Astrocyte (in vitro differentiated cells and primary cell): Measurements from ENCODE around the gene SERPINB6. TPM values are rescaled to one million over a fixed set of nuclear protein-coding genes. Genes with fewer than 3 reads are reported as not detected.

ENCODE experiments used
- DNase-seq: peaks from one replicate; pipeline ENCODE4 v3.0.0-alpha.2; 2010; ENCODE audit warnings: low read depth
- FAIRE-seq: peaks from 2 replicates; lab custom pipeline; 2011; peaks lifted over from hg19 to GRCh38; lab: Jason Lieb, UNC
- H2AFZ ChIP-seq: 2 replicates; pipeline ENCODE4 v1.6.0; 2012; ENCODE audit warnings: low read depth, low read length, inconsistent platforms
- H3K27ac ChIP-seq: 2 replicates; pipeline ENCODE4 v1.5.1; 2011; ENCODE audit warnings: low read depth, low read length, inconsistent platforms
- H3K27me3 ChIP-seq: 2 replicates; pipeline ENCODE4 v1.6.0; 2011; ENCODE audit warnings: low read length, inconsistent platforms; ENCODE audit not compliant: insufficient read depth
- H3K36me3 ChIP-seq: 2 replicates; pipeline ENCODE4 v1.5.1; 2011; ENCODE audit warnings: low read length, inconsistent platforms; ENCODE audit not compliant: insufficient read depth
- H3K4me1 ChIP-seq: 2 replicates; pipeline ENCODE4 v1.5.1; 2011; ENCODE audit warnings: low read length, inconsistent platforms; ENCODE audit not compliant: insufficient read depth
- H3K4me2 ChIP-seq: 2 replicates; pipeline ENCODE4 v1.6.0; 2012; ENCODE audit warnings: low read length, inconsistent platforms
- H3K4me3 ChIP-seq: 2 replicates; pipeline ENCODE4 v1.5.1; 2011; ENCODE audit warnings: low read depth, mild to moderate bottlenecking, low read length, inconsistent platforms; ENCODE audit not compliant: insufficient read depth
- H3K79me2 ChIP-seq: 2 replicates; pipeline ENCODE4 v1.6.0; 2012; ENCODE audit warnings: mild to moderate bottlenecking, low read length, inconsistent platforms; ENCODE audit not compliant: insufficient read depth
- H3K9ac ChIP-seq: 2 replicates; pipeline ENCODE4 v1.6.0; 2012; ENCODE audit warnings: mild to moderate bottlenecking, low read length, inconsistent platforms
- H3K9me3 ChIP-seq: 2 replicates; pipeline ENCODE4 v1.5.1; 2012; ENCODE audit warnings: low read depth, mild to moderate bottlenecking, low read length, inconsistent platforms; ENCODE audit not compliant: insufficient read depth
- H4K20me1 ChIP-seq: 2 replicates; pipeline ENCODE4 v1.6.0; 2012; ENCODE audit warnings: low read length, inconsistent platforms; ENCODE audit not compliant: insufficient read depth
- H3K27ac Mint-ChIP-seq: one replicate; pipeline ENCODE4 v1.8.0; 2021; ENCODE audit warnings: mild to moderate bottlenecking, mixed read lengths; ENCODE audit not compliant: unreplicated experiment
- H3K27me3 Mint-ChIP-seq: one replicate; pipeline ENCODE4 v1.8.0; 2021; ENCODE audit warnings: low read depth, mixed read lengths; ENCODE audit not compliant: unreplicated experiment
- H3K36me3 Mint-ChIP-seq: one replicate; pipeline ENCODE4 v1.8.0; 2021; ENCODE audit warnings: low read depth, mixed read lengths; ENCODE audit not compliant: unreplicated experiment
- H3K4me1 Mint-ChIP-seq: one replicate; pipeline ENCODE4 v1.8.0; 2021; ENCODE audit warnings: low read depth, mixed read lengths; ENCODE audit not compliant: unreplicated experiment
- H3K4me3 Mint-ChIP-seq: one replicate; pipeline ENCODE4 v1.8.0; 2021; ENCODE audit warnings: mild to moderate bottlenecking, moderate library complexity, mixed read lengths; ENCODE audit not compliant: unreplicated experiment
- H3K9me3 Mint-ChIP-seq: one replicate; pipeline ENCODE4 v1.8.0; 2021; ENCODE audit warnings: mild to moderate bottlenecking, mixed read lengths; ENCODE audit not compliant: unreplicated experiment
- EZH2 ChIP-seq: IDR thresholded peaks from 2 replicates; pipeline ENCODE4 v1.6.1; 2012; ENCODE audit warnings: mild to moderate bottlenecking, low read length, inconsistent platforms; ENCODE audit not compliant: insufficient read depth
- total RNA-seq: library from RNA; stranded (reverse); gene quantifications from 2 replicates; pipeline ENCODE4 v1.2.1, GENCODE V29; 2021
- TF ChIP-seq, protein P1 (sequence below): IDR thresholded peaks from 2 replicates; pipeline ENCODE4 v1.5.1; 2011; ENCODE audit warnings: low read depth, mild to moderate bottlenecking, inconsistent platforms, low read length, moderate library complexity; ENCODE audit not compliant: insufficient read depth

The SERPINB6 gene
- total RNA-seq, 1 donor from 2014 or later: 68.4 TPM

DNA sequence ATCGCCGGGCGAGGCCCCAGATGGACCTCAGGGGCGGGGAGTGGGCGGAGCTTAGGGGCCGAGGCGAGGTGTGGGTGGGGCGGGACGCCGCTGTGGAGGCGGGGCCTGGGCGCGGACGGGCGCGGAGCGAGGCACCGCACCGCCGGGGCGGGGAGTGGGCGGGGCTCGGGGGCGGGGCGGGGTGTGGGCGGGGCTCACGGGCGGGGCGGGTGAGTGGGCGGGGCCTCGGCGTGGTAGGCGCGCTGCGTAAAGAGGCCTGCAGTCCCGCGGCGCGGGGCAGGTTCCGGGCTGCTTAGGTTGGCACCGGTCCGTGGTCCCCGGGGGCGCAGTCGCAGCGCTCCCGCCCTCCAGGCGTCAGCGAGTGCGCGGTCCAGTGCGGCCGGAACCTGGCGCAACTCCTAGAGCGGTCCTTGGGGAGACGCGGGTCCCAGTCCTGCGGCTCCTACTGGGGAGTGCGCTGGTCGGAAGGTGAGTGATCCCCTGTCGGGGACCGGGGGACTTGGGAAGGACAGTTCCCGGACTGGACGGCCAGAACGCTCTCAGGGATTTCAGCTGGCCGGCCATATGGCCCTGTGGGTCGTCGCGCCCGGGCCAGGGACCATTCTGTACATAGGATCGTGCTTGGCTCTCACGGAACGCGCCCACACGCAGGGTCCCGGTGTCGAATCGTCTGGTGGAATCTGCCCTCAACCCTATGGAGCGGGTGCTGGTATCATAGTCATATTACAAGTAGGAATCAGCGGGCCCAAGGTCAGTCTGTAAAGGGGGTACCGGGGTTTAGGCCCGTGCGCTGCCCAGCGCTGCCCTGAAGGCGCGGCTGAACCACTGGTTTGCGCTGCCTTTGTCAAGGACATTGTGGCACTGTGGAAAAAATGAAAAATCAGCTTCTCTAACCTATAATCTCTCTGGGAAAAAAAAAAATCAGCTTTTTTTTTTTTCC lies 28.5 kb upstream of the SERPINB6 start, which contains the start of gene NQO2:
Gene NQO2 (plus strand): TSS at position 277 of the 940 bp plus-strand sequence. CDS start 6,659 bp downstream, outside the sequence.
- Histone ChIP-seq H4K20me1 (no peaks in the 10 kb centered on the region), H3K4me3 (peak within 1 kb of the TSS; percentile 81), H3K9ac (peak within 1 kb of the TSS; percentile 90), H3K36me3 (no peaks in the 10 kb centered on the region), H3K27ac (peak within 1 kb of the TSS; percentile 72), H2AFZ (peak within 1 kb of the TSS; percentile 88), H3K79me2 (peaks cover 4% of the 10 kb centered on the region), H3K4me2 (peak within 1 kb of the TSS; percentile 99), H3K4me1 (peaks cover 23% of the 10 kb centered on the region), H3K9me3 (no peaks in the 10 kb centered on the region), H3K27me3 (no peaks in the 10 kb centered on the region)
- FAIRE-seq (no peak), DNase-seq (peak; percentile 37)
- Mint-ChIP-seq H3K4me3 (peak within 1 kb of the TSS; percentile 87), H3K27ac (peak within 1 kb of the TSS; percentile 66), H3K4me1 (peaks cover 4% of the 10 kb centered on the region), H3K36me3 (peaks cover 3% of the 10 kb centered on the region), H3K27me3 (peaks cover 2% of the 10 kb centered on the region), H3K9me3 (peaks cover 1% of the 10 kb centered on the region)
- TF ChIP-seq, protein P1, sequence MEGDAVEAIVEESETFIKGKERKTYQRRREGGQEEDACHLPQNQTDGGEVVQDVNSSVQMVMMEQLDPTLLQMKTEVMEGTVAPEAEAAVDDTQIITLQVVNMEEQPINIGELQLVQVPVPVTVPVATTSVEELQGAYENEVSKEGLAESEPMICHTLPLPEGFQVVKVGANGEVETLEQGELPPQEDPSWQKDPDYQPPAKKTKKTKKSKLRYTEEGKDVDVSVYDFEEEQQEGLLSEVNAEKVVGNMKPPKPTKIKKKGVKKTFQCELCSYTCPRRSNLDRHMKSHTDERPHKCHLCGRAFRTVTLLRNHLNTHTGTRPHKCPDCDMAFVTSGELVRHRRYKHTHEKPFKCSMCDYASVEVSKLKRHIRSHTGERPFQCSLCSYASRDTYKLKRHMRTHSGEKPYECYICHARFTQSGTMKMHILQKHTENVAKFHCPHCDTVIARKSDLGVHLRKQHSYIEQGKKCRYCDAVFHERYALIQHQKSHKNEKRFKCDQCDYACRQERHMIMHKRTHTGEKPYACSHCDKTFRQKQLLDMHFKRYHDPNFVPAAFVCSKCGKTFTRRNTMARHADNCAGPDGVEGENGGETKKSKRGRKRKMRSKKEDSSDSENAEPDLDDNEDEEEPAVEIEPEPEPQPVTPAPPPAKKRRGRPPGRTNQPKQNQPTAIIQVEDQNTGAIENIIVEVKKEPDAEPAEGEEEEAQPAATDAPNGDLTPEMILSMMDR: no peak
- TF ChIP-seq EZH2: no peak

DNA sequence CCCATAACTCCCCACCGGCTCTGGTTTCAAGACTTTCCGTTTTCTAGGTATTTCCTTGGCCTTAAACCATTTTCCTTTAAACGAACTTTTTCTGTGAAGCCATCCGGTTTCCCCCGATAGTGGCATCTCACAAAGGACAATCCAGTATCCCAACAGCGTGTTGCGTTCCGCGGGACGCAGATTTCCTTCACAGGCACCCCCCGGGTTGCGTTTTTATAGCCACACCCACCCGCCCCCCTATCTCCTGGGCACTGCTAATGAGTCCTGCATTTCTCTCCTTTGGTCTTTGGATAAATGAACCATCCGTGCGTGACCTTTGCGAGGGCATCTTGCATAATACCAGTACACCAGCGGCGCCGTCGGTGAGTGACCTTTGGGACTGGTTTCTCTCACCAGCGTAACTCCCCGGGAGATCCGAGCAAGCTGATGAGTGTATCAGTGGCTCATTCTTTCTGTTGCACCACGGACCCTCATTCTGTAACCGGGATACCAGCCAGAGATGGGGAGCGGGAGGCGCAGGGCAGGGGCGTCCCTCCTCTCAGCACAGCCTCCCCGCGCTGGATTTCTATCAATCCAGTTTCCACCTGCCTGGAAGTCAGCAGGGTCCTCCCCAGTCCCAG lies 27.7 kb upstream of the SERPINB6 start:
- H3K4me1 ChIP-seq: peaks cover 23% of the 10 kb centered on the region
- H4K20me1 ChIP-seq: no peaks in the 10 kb centered on the region
- DNase-seq (peak; percentile 53), FAIRE-seq (no peak)
- Mint-ChIP-seq H3K36me3 (no peaks in the 10 kb centered on the region), H3K27me3 (peaks cover 2% of the 10 kb centered on the region), H3K4me3 (peak overlapping the region; percentile 85), H3K9me3 (no peaks in the 10 kb centered on the region), H3K4me1 (peaks cover 4% of the 10 kb centered on the region), H3K27ac (peak overlapping the region; percentile 66)
- H3K9me3 ChIP-seq: no peaks in the 10 kb centered on the region
- H3K27ac ChIP-seq: peak overlapping the region; percentile 47
- H3K9ac ChIP-seq: peak overlapping the region; percentile 71
- H2AFZ ChIP-seq: peak overlapping the region; percentile 88
- H3K36me3 ChIP-seq: no peaks in the 10 kb centered on the region
- H3K4me3 ChIP-seq: peak overlapping the region; percentile 62
- H3K27me3 ChIP-seq: no peaks in the 10 kb centered on the region
- TF ChIP-seq, protein P1: no peak
- no peak for TF ChIP-seq EZH2
- H3K79me2 ChIP-seq: peaks cover 4% of the 10 kb centered on the region
- H3K4me2 ChIP-seq: peak overlapping the region; percentile 90
